Measurements from ENCODE around the gene C1orf122.

- no peak for TF ChIP-seq CTCF (IDR thresholded peaks at IDR 0.05)
- no peak for TF ChIP-seq POLR2A (IDR thresholded peaks at IDR 0.05; ENCODE audit: low read depth)
- TF ChIP-seq POLR2AphosphoS5 (IDR thresholded peaks at IDR 0.05), result no peak
- TF ChIP-seq EP300 (IDR thresholded peaks at IDR 0.05), result no peak
These were observed 32.1 kb downstream of the C1orf122 start for GRCh38 chr1:37839676-37840075.
